HepG2 (cell line): Measurements from ENCODE around the gene TTLL11. TPM values are rescaled to one million over a fixed set of nuclear protein-coding genes. Genes with fewer than 3 reads are reported as not detected.

Experiments
- ATAC-seq: fragments of 200-7000 bp; cut with Tn5 transposase; 3 replicates; pipeline ENCODE4 v1.9.1; 2020; ENCODE audit warnings: mild to moderate bottlenecking, moderate library complexity
- BruUV-seq: library from RNA; stranded (reverse); fragments of 400-500 nt; replicated peaks from 2 replicates; lab custom pipeline; 2021; lab: Mats Ljungman, UMichigan
- CTCF ChIA-PET: fragments of 300-600 bp; formaldehyde crosslinking; extraction: SDS; loops from one replicate; lab custom pipeline; 2021; ENCODE audit warnings: low total read pairs, inconsistent platforms, low intra/inter-chr PET ratio; lab: Yijun Ruan, JAX
- POLR2A ChIA-PET: fragments of 350-600 bp; sonication (Branson Sonifier 250); formaldehyde crosslinking; loops from one replicate; lab custom pipeline; 2020; ENCODE audit warnings: antibody characterized with exemption, inconsistent platforms; lab: Yijun Ruan, JAX
- DNase-seq: peaks from one replicate; pipeline ENCODE4 v3.0.0-alpha.2; 2015; ENCODE audit warnings: low spot score
- FAIRE-seq: peaks from 3 replicates; lab custom pipeline; 2011; peaks lifted over from hg19 to GRCh38; lab: Jason Lieb, UNC
- H2AFZ ChIP-seq: one replicate; pipeline ENCODE4 v1.6.1; 2011; ENCODE audit warnings: low read length, inconsistent platforms
- H3K27ac ChIP-seq: fragments of 300-600 bp; 3 replicates; pipeline ENCODE4 v1.8.0; 2011; ENCODE audit warnings: mixed run types, mild to moderate bottlenecking, mixed read lengths, low read length, inconsistent platforms; ENCODE audit not compliant: insufficient read depth; ENCODE audit errors: extremely low read length
- H3K27me3 ChIP-seq, 2 experiments: fragments of 200-600 bp in 1 of 2; 2 replicates in 1 of 2; 3 replicates in 1 of 2; pipeline versions ENCODE4 v1.6.0 to v1.8.0; 2011; ENCODE audit warnings: low read length in 2 of 2, mild to moderate bottlenecking in 2 of 2, moderate library complexity in 2 of 2, inconsistent platforms in 1 of 2; ENCODE audit not compliant: insufficient read depth in 2 of 2, control insufficient read depth in 1 of 2
- H3K36me3 ChIP-seq, 2 experiments: fragments of 200-600 bp in 1 of 2; replicated peaks in 1 of 2; 2 replicates in 1 of 2; 3 replicates in 1 of 2; pipeline versions ENCODE4 v1.5.1 to v1.8.0; 2011; ENCODE audit warnings: low read length in 2 of 2, inconsistent platforms in 1 of 2; ENCODE audit not compliant: insufficient read depth in 2 of 2, control insufficient read depth in 1 of 2
- H3K4me1 ChIP-seq: 2 replicates; pipeline ENCODE4 v1.5.1; 2012; ENCODE audit warnings: low read length, inconsistent platforms; ENCODE audit not compliant: insufficient read depth
- H3K4me2 ChIP-seq: 2 replicates; pipeline ENCODE4 v1.6.0; 2011; ENCODE audit warnings: low read depth, low read length, inconsistent platforms
- H3K4me3 ChIP-seq, 3 experiments: fragments of 200-600 bp in 1 of 3; sonication (generic), shearing (Covaris generic) in 1 of 3; replicated peaks in 1 of 3; 2 replicates each; pipeline ENCODE4 v1.5.1; 2011 to 2016; ENCODE audit warnings: low read length in 3 of 3, inconsistent platforms in 2 of 3, low read depth in 2 of 3, mild to moderate bottlenecking in 2 of 3, control low read depth in 1 of 3, mixed read lengths in 1 of 3; ENCODE audit not compliant: insufficient read depth in 1 of 3
- H3K79me2 ChIP-seq: one replicate; pipeline ENCODE4 v1.6.1; 2011; ENCODE audit warnings: low read length, inconsistent platforms; ENCODE audit not compliant: insufficient read depth
- H3K9ac ChIP-seq: 2 replicates; pipeline ENCODE4 v1.6.0; 2011; ENCODE audit warnings: mild to moderate bottlenecking, low read depth, low read length, inconsistent platforms; ENCODE audit not compliant: insufficient read depth
- H3K9me3 ChIP-seq: 2 replicates; pipeline ENCODE4 v1.5.1; 2012; ENCODE audit warnings: mild to moderate bottlenecking, low read length
- H4K20me1 ChIP-seq: 2 replicates; pipeline ENCODE4 v1.6.0; 2011; ENCODE audit warnings: inconsistent platforms, mild to moderate bottlenecking, low read length, moderate library complexity; ENCODE audit not compliant: insufficient read depth
- ELF3 ChIP-seq: IDR thresholded peaks from 2 replicates; pipeline ENCODE4 v1.6.1; 2016; ENCODE audit warnings: missing genetic modification reagents, missing compliant biosample characterization
- FUBP1 ChIP-seq: sonication (generic); formaldehyde crosslinking; IDR thresholded peaks from 2 replicates; pipeline ENCODE4 v1.5.1; 2020; ENCODE audit warnings: missing genetic modification reagents, mild to moderate bottlenecking, borderline replicate concordance
- GATAD2A ChIP-seq: IDR thresholded peaks from 2 replicates; pipeline ENCODE4 v1.6.1; 2016
- HIVEP1 ChIP-seq: sonication (generic); formaldehyde crosslinking; IDR thresholded peaks from 2 replicates; pipeline ENCODE4 v1.4.0; 2020; ENCODE audit warnings: mild to moderate bottlenecking, missing genetic modification reagents
- KDM2A ChIP-seq: sonication (generic); formaldehyde crosslinking; IDR thresholded peaks from 2 replicates; pipeline ENCODE4 v1.4.0; 2020; ENCODE audit warnings: low read depth, missing genetic modification reagents, borderline replicate concordance
- KMT2A ChIP-seq: sonication (generic); formaldehyde crosslinking; IDR thresholded peaks from 2 replicates; pipeline ENCODE4 v1.4.0; 2020; ENCODE audit warnings: missing genetic modification reagents
- MAFF ChIP-seq: IDR thresholded peaks from 2 replicates; pipeline ENCODE4 v1.6.1; 2011; ENCODE audit warnings: low read depth, low read length, improper control_type of control experiment
- PAF1 ChIP-seq: IDR thresholded peaks from 2 replicates; pipeline ENCODE4 v1.6.1; 2016; ENCODE audit warnings: missing genetic modification reagents, missing compliant biosample characterization
- RAD21 ChIP-seq: fragments of 450-650 bp; formaldehyde crosslinking; IDR thresholded peaks from 2 replicates; pipeline ENCODE4 v1.5.0; 2020; ENCODE audit warnings: mild to moderate bottlenecking
- RFXANK ChIP-seq: IDR thresholded peaks from 2 replicates; pipeline ENCODE4 v1.6.1; 2016
- SMAD3 ChIP-seq: sonication (generic); formaldehyde crosslinking; IDR thresholded peaks from 2 replicates; pipeline ENCODE4 v1.4.0; 2020; ENCODE audit warnings: missing genetic modification reagents
- YY1 ChIP-seq: IDR thresholded peaks from 2 replicates; pipeline ENCODE4 v1.6.1; 2011; ENCODE audit warnings: low read length, low read depth, moderate library complexity, mild to moderate bottlenecking; ENCODE audit not compliant: insufficient read depth, insufficient replicate concordance
- ZBTB44 ChIP-seq: sonication (generic); formaldehyde crosslinking; IDR thresholded peaks from 2 replicates; pipeline ENCODE4 v1.4.0; 2020; ENCODE audit warnings: missing genetic modification reagents
- ZBTB46 ChIP-seq: sonication (generic); formaldehyde crosslinking; IDR thresholded peaks from 2 replicates; pipeline ENCODE4 v1.4.0; 2020; ENCODE audit warnings: mild to moderate bottlenecking, missing genetic modification reagents, borderline replicate concordance
- ZNF296 ChIP-seq: sonication (generic); formaldehyde crosslinking; conservative IDR thresholded peaks from 2 replicates; pipeline ENCODE4 v1.5.0; 2020; ENCODE audit warnings: mild to moderate bottlenecking, missing genetic modification reagents
- ZNF543 ChIP-seq: sonication (generic); formaldehyde crosslinking; IDR thresholded peaks from 2 replicates; pipeline ENCODE4 v1.4.0; 2020; ENCODE audit warnings: mild to moderate bottlenecking, missing genetic modification reagents
- ZNF552 ChIP-seq: sonication (generic); formaldehyde crosslinking; IDR thresholded peaks from 2 replicates; pipeline ENCODE4 v1.9.0; 2022; ENCODE audit warnings: missing genetic modification reagents, mild to moderate bottlenecking, borderline replicate concordance
- ZNF580 ChIP-seq: IDR thresholded peaks from 2 replicates; pipeline ENCODE4 v1.6.1; 2016; ENCODE audit warnings: low read depth, borderline replicate concordance
- WGBS: methylation state at CpG from one replicate; pipeline ENCODE4 v1.1.6; 2017; ENCODE audit warnings: low lambda C conversion rate; 5-methylcytosine and 5-hydroxymethylcytosine counted together
- in situ Hi-C: cut with HindIII; loops from 2 replicates; pipeline ENCODE4 v1.10.0; 2017; ENCODE audit warnings: low pct_unique_long_range_greater_than_20kb; ENCODE audit not compliant: extremely low pct_ligation_motif_present
- intact Hi-C: fragments of 100-400 bp; cut with micrococcal nuclease; formaldehyde crosslinking; loops from one replicate; pipeline ENCODE4 v1.10.0; 2022; ENCODE audit not compliant: unreplicated experiment
- polyA plus RNA-seq, 8 experiments: library from polyadenylated mRNA; depleted of rRNA in 3 of 8; stranded (reverse) in 7 of 8; unstranded in 1 of 8; fragments of >200 nt; fragmentation: Illumina TruSeq in 4 of 8; extraction: Trizol in 4 of 8; gene quantifications; 2 replicates each; pipeline versions ENCODE4 v1.2.1 to v1.2.3, GENCODE V29; 2011 to 2016; ENCODE audit warnings: low read depth in 4 of 8, missing spikeins in 1 of 8, mixed read lengths in 1 of 8; ENCODE audit not compliant: insufficient read depth in 1 of 8
- total RNA-seq, 5 experiments: library from RNA; depleted of rRNA; stranded (reverse); fragments of >200 nt; fragmentation: Illumina TruSeq; extraction: Trizol; gene quantifications; 2 replicates each; pipeline ENCODE4 v1.2.3, GENCODE V29; 2016; ENCODE audit warnings: low read depth in 1 of 5

TTLL11 gene
- total and polyA plus RNA-seq, 2 of the 13 experiments (the other 11 are each of a cell fraction or from before 2014, with no cell fraction given): 4.5 to 5.2 TPM

GRCh38 chr9:122032346-122032745 is 60.8 kb downstream of the TTLL11 start:
- intact Hi-C loops (no loop called here), in situ Hi-C loops (no loop called here)
- Histone ChIP-seq H4K20me1 (no peaks in the 10 kb centered on the region), H3K4me3 (no peak overlapping the region), H3K36me3 (no peaks in the 10 kb centered on the region), H3K9me3 (no peaks in the 10 kb centered on the region), H3K4me1 (no peaks in the 10 kb centered on the region), H3K27ac (no peak overlapping the region), H3K27me3 (no peaks in the 10 kb centered on the region), H3K4me2 (no peak overlapping the region), H2AFZ (no peak overlapping the region), H3K9ac (no peak overlapping the region), H3K79me2 (no peaks in the 10 kb centered on the region)
- ChIA-PET POLR2A (no interaction called here), CTCF (no interaction called here)
- no peak for ATAC-seq
- TF ChIP-seq ZNF580 (CRISPR knock-in tag) (no peak), KDM2A (CRISPR knock-in tag) (no peak), RAD21 (no peak), RFXANK (CRISPR knock-in tag) (no peak), ZBTB44 (CRISPR knock-in tag) (no peak), GATAD2A (CRISPR knock-in tag) (no peak), FUBP1 (CRISPR knock-in tag) (no peak), ELF3 (CRISPR knock-in tag) (no peak), ZNF296 (no peak), SMAD3 (no peak), ZBTB46 (CRISPR knock-in tag) (no peak), ZNF543 (no peak), ZNF552 (CRISPR knock-in tag) (no peak), KMT2A (CRISPR knock-in tag) (no peak), PAF1 (CRISPR knock-in tag) (no peak), HIVEP1 (CRISPR knock-in tag) (no peak), MAFF (no peak), YY1 (no peak)
- no TSS peak for BruUV-seq
- 95% methylated on average over 3 of the region's 3 CpGs for WGBS
- DNase-seq: no peak
- FAIRE-seq: no peak
